Esophagus muscularis mucosa (tissue), 4 donors: ENCODE results near the gene TMEM156. TPM values are rescaled to one million over a fixed set of nuclear protein-coding genes. Genes with fewer than 3 reads are reported as not detected.
"Not testable (repeated sequence)": the region's sequence is repeated elsewhere in the genome, so short reads cannot be mapped to it uniquely, and the experiment has no call there.

Source experiments
- DNase-seq: peaks from one replicate; pipeline ENCODE4 v3.0.0-alpha.2; 2017; ENCODE audit errors: extremely low spot score
- H3K27ac ChIP-seq, 4 donors: fragments of 200-600 bp; sonication (generic); replicated peaks in 1 of 4; 1 replicate in 3 of 4; 2 replicates in 1 of 4; pipeline ENCODE4 v1.5.1; 2016 to 2019; ENCODE audit warnings: mild to moderate bottlenecking in 1 of 4
- H3K27me3 ChIP-seq, 4 donors: fragments of 200-600 bp; sonication (generic); one replicate each; pipeline versions ENCODE4 v1.5.1 to v1.6.0; 2016 to 2019
- H3K36me3 ChIP-seq, 4 donors: fragments of 200-600 bp; sonication (generic); one replicate each; pipeline ENCODE4 v1.5.1; 2016 to 2019
- H3K4me1 ChIP-seq, 4 donors: fragments of 200-600 bp; sonication (generic); one replicate each; pipeline ENCODE4 v1.5.1; 2016 to 2019
- H3K4me3 ChIP-seq, 4 donors: fragments of 200-600 bp; sonication (generic); 1 replicate in 2 of 4; 2 replicates in 2 of 4; pipeline ENCODE4 v1.5.1; 2016 to 2019; ENCODE audit warnings: mild to moderate bottlenecking in 4 of 4, moderate library complexity in 1 of 4
- H3K9me3 ChIP-seq, 4 donors: fragments of 200-600 bp; sonication (generic); 1 replicate in 3 of 4; 2 replicates in 1 of 4; pipeline ENCODE4 v1.5.1; 2016 to 2019
- EP300 ChIP-seq: sonication (generic); formaldehyde crosslinking; IDR thresholded peaks from one replicate; pipeline ENCODE4 v1.6.1; 2017; ENCODE audit warnings: antibody characterized with exemption
- POLR2A ChIP-seq: fragments of 450-650 bp; IDR thresholded peaks from one replicate; pipeline ENCODE4 v1.6.1; 2017; ENCODE audit warnings: antibody characterized with exemption, moderate library complexity, mild to moderate bottlenecking, low read depth
- POLR2AphosphoS5 ChIP-seq, 2 donors: sonication (generic); formaldehyde crosslinking; IDR thresholded peaks; one replicate each; pipeline ENCODE4 v1.6.1; 2017; ENCODE audit warnings: antibody characterized with exemption in 2 of 2
- WGBS: methylation state at CpG from one replicate; pipeline ENCODE4 v1.1.5; 2018; 5-methylcytosine and 5-hydroxymethylcytosine counted together
- intact Hi-C: fragments of 100-400 bp; cut with DNase I; formaldehyde crosslinking; loops from one replicate; pipeline ENCODE4 v1.15.1; 2023
- total RNA-seq, 4 donors: library from RNA; depleted of rRNA; stranded (reverse); fragments of >200 nt; gene quantifications; one replicate each; pipeline versions ENCODE4 v1.1.0 to v1.2.1, GENCODE V29; 2016
- TF ChIP-seq, protein P1 (sequence below), 3 experiments: fragments of 200-600 bp in 2 of 3; fragments of 450-650 bp in 1 of 3; sonication (generic) in 2 of 3; IDR thresholded peaks; one replicate each; pipeline ENCODE4 v1.5.1; 2017 to 2019; ENCODE audit warnings: antibody characterized with exemption in 3 of 3, mild to moderate bottlenecking in 2 of 3, moderate library complexity in 1 of 3

Gene TMEM156
- total RNA-seq, 4 donors from 2014 or later: 0.50 TPM; not detected in 3

DNA sequence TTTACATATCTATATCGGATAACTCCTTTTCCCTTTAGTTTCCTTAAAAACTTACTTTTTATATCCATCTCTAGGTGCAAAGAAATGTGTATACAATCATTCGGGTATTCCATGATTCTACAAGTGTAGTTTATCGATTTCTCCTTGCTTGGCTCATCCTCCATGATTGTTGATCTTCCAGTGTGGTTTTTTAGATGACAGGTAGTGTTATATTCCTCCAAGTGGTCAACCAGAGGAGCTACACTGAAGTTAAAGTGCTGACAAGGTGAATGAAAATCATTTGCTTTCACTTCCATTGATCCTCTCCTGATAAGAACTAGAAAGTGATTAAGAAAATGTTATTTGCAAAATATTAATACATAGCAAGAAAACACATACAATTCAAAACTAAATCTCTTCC lies 38.5 kb downstream of the TMEM156 start:
- no peak overlapping the region for H3K27ac ChIP-seq
- no peak for TF ChIP-seq POLR2A
- TF ChIP-seq, protein P1, sequence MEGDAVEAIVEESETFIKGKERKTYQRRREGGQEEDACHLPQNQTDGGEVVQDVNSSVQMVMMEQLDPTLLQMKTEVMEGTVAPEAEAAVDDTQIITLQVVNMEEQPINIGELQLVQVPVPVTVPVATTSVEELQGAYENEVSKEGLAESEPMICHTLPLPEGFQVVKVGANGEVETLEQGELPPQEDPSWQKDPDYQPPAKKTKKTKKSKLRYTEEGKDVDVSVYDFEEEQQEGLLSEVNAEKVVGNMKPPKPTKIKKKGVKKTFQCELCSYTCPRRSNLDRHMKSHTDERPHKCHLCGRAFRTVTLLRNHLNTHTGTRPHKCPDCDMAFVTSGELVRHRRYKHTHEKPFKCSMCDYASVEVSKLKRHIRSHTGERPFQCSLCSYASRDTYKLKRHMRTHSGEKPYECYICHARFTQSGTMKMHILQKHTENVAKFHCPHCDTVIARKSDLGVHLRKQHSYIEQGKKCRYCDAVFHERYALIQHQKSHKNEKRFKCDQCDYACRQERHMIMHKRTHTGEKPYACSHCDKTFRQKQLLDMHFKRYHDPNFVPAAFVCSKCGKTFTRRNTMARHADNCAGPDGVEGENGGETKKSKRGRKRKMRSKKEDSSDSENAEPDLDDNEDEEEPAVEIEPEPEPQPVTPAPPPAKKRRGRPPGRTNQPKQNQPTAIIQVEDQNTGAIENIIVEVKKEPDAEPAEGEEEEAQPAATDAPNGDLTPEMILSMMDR (IDR thresholded peaks at IDR 0.05): peak in 2 of 3 experiments; percentile 18 to 27
- no peak for DNase-seq
- intact Hi-C loops: no loop called here
- H3K27me3 ChIP-seq: no peaks in the 10 kb centered on the region
- H3K9me3 ChIP-seq: no peaks in the 10 kb centered on the region
- no peak overlapping the region for H3K4me3 ChIP-seq
- no peaks in the 10 kb centered on the region for H3K4me1 ChIP-seq
- H3K36me3 ChIP-seq: no peaks in the 10 kb centered on the region
- WGBS: 92% methylated on average over 3 of the region's 3 CpGs

DNA sequence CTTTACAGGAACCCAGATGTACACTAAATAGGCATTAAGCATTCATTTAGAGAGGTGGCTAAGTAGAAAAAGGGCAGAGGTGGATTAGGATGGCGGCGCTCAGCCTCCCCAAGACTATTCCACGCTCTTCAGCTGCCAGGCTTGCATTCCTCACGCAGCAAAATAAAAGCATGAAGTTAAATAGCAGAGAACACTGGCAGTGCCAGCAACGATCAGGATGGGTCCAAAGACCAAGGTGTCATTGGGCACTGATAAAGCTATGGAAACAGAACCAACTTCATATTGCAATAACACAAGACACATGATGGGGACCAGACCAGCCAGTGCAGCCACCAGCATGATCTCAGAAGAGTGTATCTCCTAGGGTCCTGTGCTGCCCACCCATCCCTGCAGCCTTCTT lies 42.0 kb downstream of the TMEM156 start:
- no peak overlapping the region for H3K4me3 ChIP-seq
- no peaks in the 10 kb centered on the region for H3K36me3 ChIP-seq
- no peak overlapping the region for H3K27ac ChIP-seq
- no peaks in the 10 kb centered on the region for H3K27me3 ChIP-seq
- TF ChIP-seq EP300 (no peak), POLR2A (no peak), POLR2AphosphoS5 (IDR thresholded peaks at IDR 0.05) (no peak)
- TF ChIP-seq, protein P1 (IDR thresholded peaks at IDR 0.05): no peak
- no peaks in the 10 kb centered on the region for H3K9me3 ChIP-seq
- H3K4me1 ChIP-seq: no peaks in the 10 kb centered on the region
- intact Hi-C loops: no loop called here
- WGBS: 82% methylated on average over 5 of the region's 5 CpGs
- DNase-seq: no peak

DNA sequence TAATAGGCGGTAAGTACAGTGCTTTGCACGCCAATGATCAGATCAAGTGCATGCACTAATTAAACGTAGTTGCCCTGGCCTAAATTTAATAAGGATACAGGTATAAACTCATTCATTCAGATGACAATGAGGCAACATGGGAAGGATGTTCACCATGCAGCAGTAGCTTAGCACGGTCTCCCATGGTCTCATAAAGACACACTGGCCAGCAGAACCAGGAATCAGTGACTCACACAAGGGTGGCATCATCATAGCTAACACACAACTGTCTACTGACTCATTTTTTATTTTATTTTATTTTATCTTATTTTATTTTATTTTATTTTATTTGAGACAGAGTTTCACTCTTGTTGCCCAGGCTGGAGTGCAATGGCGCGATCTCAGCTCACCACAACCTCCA lies 42.7 kb downstream of the TMEM156 start:
- intact Hi-C loops: no loop called here
- TF ChIP-seq, protein P1 (IDR thresholded peaks at IDR 0.05): no peak
- no peak for TF ChIP-seq POLR2A
- no peak for TF ChIP-seq EP300
- no peak for TF ChIP-seq POLR2AphosphoS5 (IDR thresholded peaks at IDR 0.05)
- WGBS: 95% methylated on average over 6 of the region's 6 CpGs

DNA sequence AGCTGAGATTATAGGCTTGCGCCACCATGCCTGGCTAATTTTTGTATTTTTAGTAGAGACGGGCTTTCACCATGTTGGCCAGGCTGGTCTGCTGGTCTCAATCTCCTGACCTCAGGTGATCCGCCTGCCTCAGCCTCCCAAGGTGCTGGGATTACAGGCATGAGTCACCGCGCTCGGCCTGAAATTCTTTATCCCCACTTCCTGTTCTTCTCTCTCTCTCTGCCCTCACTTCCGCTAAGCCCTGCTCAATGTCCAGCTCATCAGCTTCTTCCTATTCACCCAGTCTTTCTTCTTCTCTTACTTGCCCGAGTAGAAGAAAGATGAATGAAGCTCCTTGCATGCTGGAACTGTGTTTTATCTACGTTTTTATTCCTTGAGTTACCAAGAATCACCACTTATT lies 43.9 kb downstream of the TMEM156 start:
- 73% methylated on average over 7 of the region's 9 CpGs for WGBS
- peaks cover 0 to 11% (median 2%) of the 10 kb centered on the region in 4 donors for H3K4me1 ChIP-seq
- H3K27ac ChIP-seq, H3K4me3 ChIP-seq, H3K9me3 ChIP-seq, intact Hi-C loops, DNase-seq, H3K27me3 ChIP-seq, H3K36me3 ChIP-seq: not testable (repeated sequence)

More for the DNA sequence above, 42.7 kb downstream of the TMEM156 start:
- H3K36me3 ChIP-seq: no peaks in the 10 kb centered on the region
- no peaks in the 10 kb centered on the region for H3K9me3 ChIP-seq
- H3K27me3 ChIP-seq: no peaks in the 10 kb centered on the region
- H3K4me3 ChIP-seq: no peak overlapping the region
- no peak overlapping the region for H3K27ac ChIP-seq
- DNase-seq: no peak
- peaks cover 0 to 3% (median 0%) of the 10 kb centered on the region in 4 donors for H3K4me1 ChIP-seq

DNA sequence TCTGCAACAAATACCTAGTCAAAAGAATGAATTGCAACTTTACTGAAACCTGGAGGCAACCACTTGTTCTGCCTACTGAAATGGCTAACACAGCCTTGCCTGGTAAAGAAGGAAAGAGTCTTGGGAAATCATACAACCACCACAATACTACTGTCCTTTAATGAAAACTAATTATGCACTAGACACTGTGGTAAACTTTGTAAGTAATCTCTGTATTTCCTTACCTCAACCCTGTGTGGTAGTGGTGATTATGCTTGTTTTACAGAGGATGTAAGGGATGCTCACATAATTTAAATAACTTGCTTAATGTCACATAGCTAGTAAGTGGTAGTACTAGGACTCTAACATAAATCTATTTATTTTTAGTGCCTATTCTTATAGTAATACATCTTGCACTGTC lies 44.7 kb downstream of the TMEM156 start:
- Histone ChIP-seq H3K27me3 (no peaks in the 10 kb centered on the region), H3K4me1 (peaks cover 0 to 11% (median 2%) of the 10 kb centered on the region in 4 donors), H3K27ac (no peak overlapping the region), H3K9me3 (no peaks in the 10 kb centered on the region), H3K4me3 (no peak overlapping the region), H3K36me3 (no peaks in the 10 kb centered on the region)
- DNase-seq: no peak
- TF ChIP-seq EP300 (no peak), POLR2A (no peak), POLR2AphosphoS5 (IDR thresholded peaks at IDR 0.05) (no peak)
- TF ChIP-seq, protein P1 (IDR thresholded peaks at IDR 0.05): no peak
- intact Hi-C loops: no loop called here
